CD4-positive, CD25-positive, alpha-beta regulatory T cell (primary cell): ENCODE data around the gene DCAF17. TPM values are rescaled to one million over a fixed set of nuclear protein-coding genes. Genes with fewer than 3 reads are reported as not detected.
"Not testable (repeated sequence)": the region's sequence is repeated elsewhere in the genome, so short reads cannot be mapped to it uniquely, and the experiment has no call there.

Source experiments
- ATAC-seq, 2 donors: fragments of 150-1000 bp; cut with Tn5 transposase; one replicate each; pipeline ENCODE4 v1.10.0; 2021; ENCODE audit warnings: low read depth in 2 of 2, moderate number of reproducible peaks in 2 of 2, moderate library complexity in 1 of 2
- DNase-seq, 3 donors: peaks; one replicate each; pipeline versions ENCODE4 v3.0.0 to v3.0.0-alpha.2; 2012 to 2022; ENCODE audit warnings: mixed read lengths in 1 of 3
- H3K27ac ChIP-seq: one replicate; pipeline ENCODE4 v1.7.0; 2013; ENCODE audit warnings: mild to moderate bottlenecking, low read length; ENCODE audit not compliant: insufficient read depth, poor library complexity, severe bottlenecking
- H3K27me3 ChIP-seq: one replicate; pipeline ENCODE4 v1.7.0; 2013; ENCODE audit warnings: low read length; ENCODE audit not compliant: control insufficient read depth, insufficient read depth
- H3K36me3 ChIP-seq: one replicate; pipeline ENCODE4 v1.7.0; 2013; ENCODE audit warnings: mild to moderate bottlenecking, low read length, moderate library complexity; ENCODE audit not compliant: control insufficient read depth, insufficient read depth
- H3K4me1 ChIP-seq: 2 replicates; pipeline ENCODE4 v1.7.0; 2013; ENCODE audit warnings: mild to moderate bottlenecking, low read length; ENCODE audit not compliant: insufficient read depth, control insufficient read depth, poor library complexity, severe bottlenecking
- H3K4me3 ChIP-seq: one replicate; pipeline ENCODE4 v1.7.0; 2013; ENCODE audit warnings: low read depth, mild to moderate bottlenecking, low read length, moderate library complexity
- H3K9me3 ChIP-seq, 2 experiments: 1 replicate in 1 of 2; 2 replicates in 1 of 2; pipeline ENCODE4 v1.7.0; 2013; ENCODE audit warnings: low read length in 2 of 2, mild to moderate bottlenecking in 1 of 2, moderate library complexity in 1 of 2; ENCODE audit not compliant: control insufficient read depth in 2 of 2
- H3K27ac Mint-ChIP-seq, 3 donors: one replicate each; pipeline ENCODE4 v1.8.0; 2020 to 2022; ENCODE audit warnings: mild to moderate bottlenecking in 3 of 3, mixed read lengths in 3 of 3, moderate library complexity in 2 of 3
- H3K27me3 Mint-ChIP-seq: one replicate; pipeline ENCODE4 v1.8.0; 2022; ENCODE audit warnings: mild to moderate bottlenecking, mixed read lengths
- H3K36me3 Mint-ChIP-seq: one replicate; pipeline ENCODE4 v1.8.0; 2020; ENCODE audit warnings: mixed read lengths
- H3K4me1 Mint-ChIP-seq, 4 donors: one replicate each; pipeline ENCODE4 v1.8.0; 2020 to 2022; ENCODE audit warnings: mixed read lengths in 4 of 4, mild to moderate bottlenecking in 1 of 4
- H3K4me3 Mint-ChIP-seq, 4 donors: one replicate each; pipeline ENCODE4 v1.8.0; 2020 to 2022; ENCODE audit warnings: mild to moderate bottlenecking in 4 of 4, mixed read lengths in 4 of 4, moderate library complexity in 3 of 4
- H3K9me3 Mint-ChIP-seq, 7 donors: one replicate each; pipeline ENCODE4 v1.8.0; 2020 to 2022; ENCODE audit warnings: mixed read lengths in 7 of 7, mild to moderate bottlenecking in 3 of 7, moderate library complexity in 2 of 7
- polyA plus RNA-seq, 4 donors: library from polyadenylated mRNA; unstranded; fragments of 300-500 nt; fragmentation: Illumina TruSeq; gene quantifications; one replicate each; pipeline ENCODE4 v1.2.3, GENCODE V29; 2021
- total RNA-seq: library from RNA; stranded (reverse); gene quantifications from one replicate; pipeline ENCODE4 v1.2.3, GENCODE V29; 2022

Gene DCAF17
- total and polyA plus RNA-seq, 5 donors from 2014 or later, result 10.3 to 18.4 (median 12.7) TPM

DNA sequence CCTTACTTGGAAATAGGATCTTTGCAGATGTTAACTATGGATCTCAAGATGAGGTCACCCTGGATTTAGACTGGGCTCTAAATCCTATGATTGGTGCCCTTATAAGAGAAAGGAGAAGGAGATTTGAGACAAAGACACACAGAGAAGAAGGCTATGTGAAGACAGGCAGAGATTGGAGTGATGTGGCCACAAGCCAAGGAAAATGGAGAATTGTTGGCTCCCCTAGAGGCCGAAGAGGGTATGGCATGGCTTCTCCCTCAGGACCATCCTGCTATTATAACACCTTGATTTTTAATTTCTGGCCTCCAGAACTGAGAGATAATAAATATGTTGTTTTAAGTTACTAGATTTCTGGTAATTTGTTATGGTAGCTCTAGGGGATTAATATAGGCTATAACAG, 95.9 kb downstream of the DCAF17 start:
- H3K9me3 Mint-ChIP-seq, result peaks cover 0 to 6% (median 3%) of the 10 kb centered on the region in 7 donors
- H3K27me3 Mint-ChIP-seq, result peaks cover 59% of the 10 kb centered on the region
- peaks cover 0 to 7% of the 10 kb centered on the region in 2 experiments for H3K9me3 ChIP-seq
- no peak overlapping the region for H3K27ac ChIP-seq
- no peak overlapping the region for H3K4me3 ChIP-seq
- H3K4me1 Mint-ChIP-seq, result no peaks in the 10 kb centered on the region
- ATAC-seq, result no peak
- peaks cover 9% of the 10 kb centered on the region for H3K27me3 ChIP-seq
- H3K36me3 Mint-ChIP-seq, result no peaks in the 10 kb centered on the region
- peak in 1 of 3 donors; percentile 17 for DNase-seq
- H3K4me3 Mint-ChIP-seq, result no peak overlapping the region
- H3K4me1 ChIP-seq, result no peaks in the 10 kb centered on the region
- H3K27ac Mint-ChIP-seq, result no peak overlapping the region
- no peaks in the 10 kb centered on the region for H3K36me3 ChIP-seq

DNA sequence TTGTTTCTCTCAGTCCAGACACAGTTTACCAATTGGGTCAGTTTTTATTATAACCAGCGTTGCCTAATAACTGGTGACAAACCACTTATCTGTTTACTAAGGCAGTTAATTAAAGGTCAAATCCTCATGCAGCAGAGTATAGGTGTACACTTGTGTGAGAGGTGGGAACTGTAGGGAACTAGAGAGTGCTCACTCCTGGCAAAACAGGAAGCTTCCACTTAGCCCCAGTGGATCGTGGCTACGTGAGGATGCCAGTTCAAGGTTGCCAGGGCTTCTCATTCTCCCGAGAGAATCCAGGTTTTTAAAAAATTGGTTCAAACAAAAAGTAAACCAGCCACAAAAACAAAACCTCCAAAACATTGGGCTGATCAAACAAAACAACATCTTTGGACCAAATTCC, 96.4 kb downstream of the DCAF17 start:
- Histone ChIP-seq H3K9me3 (peaks cover 0 to 7% of the 10 kb centered on the region in 2 experiments), H3K4me3 (no peak overlapping the region), H3K4me1 (no peaks in the 10 kb centered on the region), H3K27ac (no peak overlapping the region), H3K27me3 (peaks cover 9% of the 10 kb centered on the region), H3K36me3 (no peaks in the 10 kb centered on the region)
- no peaks in the 10 kb centered on the region for H3K36me3 Mint-ChIP-seq
- DNase-seq (no peak), ATAC-seq (no peak)
- no peaks in the 10 kb centered on the region for H3K4me1 Mint-ChIP-seq
- no peak overlapping the region for H3K27ac Mint-ChIP-seq
- H3K4me3 Mint-ChIP-seq, result no peak overlapping the region
- peaks cover 0 to 6% (median 3%) of the 10 kb centered on the region in 7 donors for H3K9me3 Mint-ChIP-seq
- peaks cover 59% of the 10 kb centered on the region for H3K27me3 Mint-ChIP-seq

DNA sequence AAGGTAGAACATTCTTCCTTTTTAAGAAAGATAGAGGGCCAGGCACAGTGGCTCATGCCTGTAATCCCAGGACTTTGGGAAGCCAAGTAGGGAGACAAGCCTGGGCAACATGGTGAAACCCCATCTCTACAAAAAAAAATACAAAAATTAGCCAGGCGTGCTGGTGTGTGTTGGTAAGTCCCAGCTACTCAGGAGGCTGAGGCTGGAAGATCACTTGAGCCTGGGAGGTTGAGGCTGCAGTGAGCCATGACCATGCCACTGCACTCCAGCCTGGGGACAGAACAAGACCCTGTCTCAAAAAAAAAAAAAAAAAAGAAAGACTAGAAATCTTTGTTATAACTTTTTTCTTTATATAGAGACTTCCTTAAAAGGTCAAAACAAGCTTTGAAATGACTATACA, 96.8 kb downstream of the DCAF17 start:
- not testable (repeated sequence) for H3K4me3 ChIP-seq, H3K4me1 Mint-ChIP-seq, H3K27ac Mint-ChIP-seq, H3K27me3 ChIP-seq, H3K36me3 Mint-ChIP-seq, H3K9me3 Mint-ChIP-seq, H3K36me3 ChIP-seq, H3K4me1 ChIP-seq, H3K27ac ChIP-seq, H3K9me3 ChIP-seq, H3K4me3 Mint-ChIP-seq, DNase-seq, ATAC-seq
- H3K27me3 Mint-ChIP-seq, result peaks cover 59% of the 10 kb centered on the region

DNA sequence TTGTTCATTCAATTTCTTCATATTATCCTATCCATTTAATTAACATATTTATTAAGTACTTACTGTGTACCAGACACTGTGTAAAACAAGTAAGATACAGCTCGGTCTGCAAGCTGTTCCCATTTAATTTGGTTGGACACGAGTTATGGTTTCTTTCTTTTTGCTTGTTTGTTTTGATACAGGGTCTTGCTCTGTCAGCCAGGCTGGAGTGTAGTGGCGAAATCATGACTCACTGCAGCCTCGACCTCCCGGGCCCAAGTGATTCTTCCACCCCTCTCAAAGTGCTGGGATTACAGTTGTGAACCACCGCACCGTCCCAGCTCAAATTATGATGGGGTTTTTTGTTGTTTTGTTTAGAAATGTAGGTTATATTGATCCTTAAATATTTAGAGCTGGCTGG, 97.3 kb downstream of the DCAF17 start:
- no peak overlapping the region for H3K27ac Mint-ChIP-seq
- peaks cover 9% of the 10 kb centered on the region for H3K27me3 ChIP-seq
- H3K9me3 Mint-ChIP-seq, result peaks cover 0 to 6% (median 3%) of the 10 kb centered on the region in 7 donors
- H3K4me1 Mint-ChIP-seq, result no peaks in the 10 kb centered on the region
- no peaks in the 10 kb centered on the region for H3K36me3 Mint-ChIP-seq
- H3K4me3 ChIP-seq, result no peak overlapping the region
- H3K36me3 ChIP-seq, result no peaks in the 10 kb centered on the region
- DNase-seq, result no peak
- no peak for ATAC-seq
- no peak overlapping the region for H3K27ac ChIP-seq
- peaks cover 59% of the 10 kb centered on the region for H3K27me3 Mint-ChIP-seq
- no peak overlapping the region for H3K4me3 Mint-ChIP-seq
- H3K9me3 ChIP-seq, result peaks cover 0 to 7% of the 10 kb centered on the region in 2 experiments
- H3K4me1 ChIP-seq, result no peaks in the 10 kb centered on the region

DNA sequence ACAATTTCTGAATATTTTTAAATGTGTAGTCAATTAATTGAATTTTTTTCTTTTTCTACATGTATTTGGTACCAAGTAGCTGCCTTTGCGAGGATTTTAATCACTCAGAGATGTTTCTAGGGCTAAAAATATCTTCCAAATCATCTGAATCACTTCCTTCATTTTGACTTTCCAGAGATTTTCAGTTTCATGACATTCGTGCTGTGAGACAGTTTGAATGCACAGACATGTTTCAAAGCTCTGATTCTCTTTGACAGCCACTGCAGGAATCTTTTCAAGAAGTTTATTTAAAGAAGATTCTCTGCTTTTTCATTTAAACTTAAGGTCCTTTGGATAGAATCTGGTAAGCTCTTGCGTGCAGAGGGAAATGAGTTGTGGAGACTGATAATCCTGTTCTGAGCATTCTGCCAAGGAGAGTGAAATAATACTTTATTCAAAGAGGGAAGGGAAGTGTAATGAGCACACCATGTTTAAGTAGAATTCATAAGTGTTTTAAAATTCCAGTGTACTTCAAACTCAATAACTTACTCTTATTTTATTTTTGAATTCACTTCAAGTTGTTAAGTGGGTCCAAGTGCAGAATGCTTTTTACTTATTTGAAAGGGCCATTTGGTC, 97.9 kb downstream of the DCAF17 start:
- DNase-seq, result no peak
- no peaks in the 10 kb centered on the region for H3K36me3 ChIP-seq
- no peaks in the 10 kb centered on the region for H3K4me1 ChIP-seq
- Mint-ChIP-seq H3K36me3 (no peaks in the 10 kb centered on the region), H3K27ac (no peak overlapping the region), H3K4me1 (no peaks in the 10 kb centered on the region), H3K27me3 (peaks cover 59% of the 10 kb centered on the region), H3K9me3 (peaks cover 0 to 6% (median 3%) of the 10 kb centered on the region in 7 donors), H3K4me3 (no peak overlapping the region)
- H3K27ac ChIP-seq, result no peak overlapping the region
- peaks cover 0 to 7% of the 10 kb centered on the region in 2 experiments for H3K9me3 ChIP-seq
- peaks cover 9% of the 10 kb centered on the region for H3K27me3 ChIP-seq
- H3K4me3 ChIP-seq, result no peak overlapping the region
- ATAC-seq, result no peak

DNA sequence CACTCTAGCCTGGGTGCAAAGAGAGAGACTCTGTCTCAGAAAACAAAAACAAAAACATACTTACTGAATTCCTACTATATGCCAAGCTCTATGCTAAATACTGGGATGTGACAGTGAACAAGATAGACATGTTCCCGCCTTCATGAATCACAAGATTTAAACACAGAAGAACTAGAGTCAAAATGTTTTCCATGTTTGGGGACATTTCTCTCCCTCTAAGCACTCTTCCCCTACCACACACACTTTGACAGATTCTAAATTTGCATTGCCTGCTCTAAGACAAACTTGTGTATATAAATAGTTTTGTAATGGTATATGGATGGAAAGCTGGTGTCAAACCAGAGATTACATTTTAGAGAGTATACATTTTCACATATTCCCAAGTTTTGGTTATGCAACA, 99.3 kb downstream of the DCAF17 start:
- DNase-seq, result no peak
- Mint-ChIP-seq H3K27ac (no peak overlapping the region), H3K4me3 (no peak overlapping the region), H3K9me3 (peaks cover 0 to 5% (median 1%) of the 10 kb centered on the region in 7 donors), H3K36me3 (no peaks in the 10 kb centered on the region), H3K4me1 (no peaks in the 10 kb centered on the region), H3K27me3 (peaks cover 61% of the 10 kb centered on the region)
- Histone ChIP-seq H3K9me3 (peaks cover 0 to 7% of the 10 kb centered on the region in 2 experiments), H3K4me3 (no peak overlapping the region), H3K27ac (no peak overlapping the region), H3K27me3 (peaks cover 4% of the 10 kb centered on the region), H3K4me1 (no peaks in the 10 kb centered on the region), H3K36me3 (no peaks in the 10 kb centered on the region)
- ATAC-seq, result no peak

Other genes starting within 250 kb of the DCAF17 start
- gene METTL8, start 236 bp upstream of the DCAF17 start, total RNA-seq, result 19.7 TPM
- gene METTL8, start 236 bp upstream of the DCAF17 start, polyA plus RNA-seq, result 10 to 100 TPM; 12.6 to 27.3 (median 19.9) TPM
- gene CYBRD1, start 88.2 kb downstream of the DCAF17 start, total RNA-seq, result 0.94 TPM
- gene CYBRD1, start 88.2 kb downstream of the DCAF17 start, polyA plus RNA-seq, result under 1 TPM in 2 of 4 donors, not detected in 2; 0.09 to 0.20 TPM